A673 (cell line): ENCODE data around the gene FGF14.

ENCODE experiments used
- CTCF ChIP-seq: fragments of 300-800, 200-600 bp; sonication (generic); conservative IDR thresholded peaks from 2 replicates; pipeline ENCODE4 v1.5.1; 2017; ENCODE audit warnings: low read depth, mild to moderate bottlenecking, antibody characterized with exemption, low read length, moderate library complexity, mixed read lengths
- EZH2 ChIP-seq: fragments of 200-600 bp; sonication (generic); IDR thresholded peaks from 2 replicates; pipeline ENCODE4 v1.6.1; 2017; ENCODE audit warnings: borderline replicate concordance, low read depth, mild to moderate bottlenecking, mixed read lengths, antibody characterized with exemption, low read length; ENCODE audit not compliant: poor library complexity, severe bottlenecking

GRCh38 chr13:102128216-102128810 lies 273.5 kb downstream of the FGF14 start:
- no peak for TF ChIP-seq EZH2
- TF ChIP-seq CTCF = no peak
